Adrenal gland (tissue), 5 donors: ENCODE data around the gene WASHC2C.

Experiments
- CTCF ChIP-seq, 6 experiments: fragments of 450-650 bp in 4 of 6; fragments of 200-600 bp in 2 of 6; sonication (generic) in 1 of 6; IDR thresholded peaks; 1 replicate in 5 of 6; 2 replicates in 1 of 6; pipeline versions ENCODE4 v1.5.1 to v1.8.0; 2016 to 2021; ENCODE audit warnings: antibody characterized with exemption in 6 of 6, mild to moderate bottlenecking in 2 of 6, moderate library complexity in 1 of 6
- POLR2A ChIP-seq, 2 donors: fragments of 450-650 bp; IDR thresholded peaks; one replicate each; pipeline ENCODE4 v1.6.1; 2017; ENCODE audit warnings: antibody characterized with exemption in 2 of 2, mild to moderate bottlenecking in 2 of 2, moderate library complexity in 1 of 2
- donor health status: DM: no; HTN: no; CAD: no.

- TF ChIP-seq POLR2A (IDR thresholded peaks at IDR 0.05): no peak
- no peak for TF ChIP-seq CTCF (IDR thresholded peaks at IDR 0.05)
Observed at GRCh38 chr10:45817130-45817859, 90.2 kb downstream of the WASHC2C start.
